Ishikawa (cell line): Measurements from ENCODE around the gene NECTIN1.

Source experiments
- CEBPB ChIP-seq: IDR thresholded peaks from 2 replicates; pipeline ENCODE4 v1.6.1; 2012
- CREB1 ChIP-seq: IDR thresholded peaks from 2 replicates; pipeline ENCODE4 v1.6.1; 2012; ENCODE audit warnings: low read depth
- EGR1 ChIP-seq: IDR thresholded peaks from 2 replicates; pipeline ENCODE4 v1.6.1; 2012
- EP300 ChIP-seq: IDR thresholded peaks from 2 replicates; pipeline ENCODE4 v1.6.1; 2012; ENCODE audit warnings: borderline replicate concordance
- FOXM1 ChIP-seq: IDR thresholded peaks from 2 replicates; pipeline ENCODE4 v1.6.1; 2012; ENCODE audit warnings: low read depth, borderline replicate concordance
- NFIC ChIP-seq: IDR thresholded peaks from 2 replicates; pipeline ENCODE4 v1.6.1; 2012
- RAD21 ChIP-seq: IDR thresholded peaks from 2 replicates; pipeline ENCODE4 v1.6.1; 2012; ENCODE audit warnings: low read depth
- TEAD4 ChIP-seq: IDR thresholded peaks from 2 replicates; pipeline ENCODE4 v1.6.1; 2012
- YY1 ChIP-seq: IDR thresholded peaks from 2 replicates; pipeline ENCODE4 v1.6.1; 2012; ENCODE audit warnings: low read depth
- TF ChIP-seq, protein P1 (sequence below): IDR thresholded peaks from 2 replicates; pipeline ENCODE4 v1.6.1; 2012
- TF ChIP-seq, protein P2 (sequence below): IDR thresholded peaks from 2 replicates; pipeline ENCODE4 v1.6.1; 2012

DNA sequence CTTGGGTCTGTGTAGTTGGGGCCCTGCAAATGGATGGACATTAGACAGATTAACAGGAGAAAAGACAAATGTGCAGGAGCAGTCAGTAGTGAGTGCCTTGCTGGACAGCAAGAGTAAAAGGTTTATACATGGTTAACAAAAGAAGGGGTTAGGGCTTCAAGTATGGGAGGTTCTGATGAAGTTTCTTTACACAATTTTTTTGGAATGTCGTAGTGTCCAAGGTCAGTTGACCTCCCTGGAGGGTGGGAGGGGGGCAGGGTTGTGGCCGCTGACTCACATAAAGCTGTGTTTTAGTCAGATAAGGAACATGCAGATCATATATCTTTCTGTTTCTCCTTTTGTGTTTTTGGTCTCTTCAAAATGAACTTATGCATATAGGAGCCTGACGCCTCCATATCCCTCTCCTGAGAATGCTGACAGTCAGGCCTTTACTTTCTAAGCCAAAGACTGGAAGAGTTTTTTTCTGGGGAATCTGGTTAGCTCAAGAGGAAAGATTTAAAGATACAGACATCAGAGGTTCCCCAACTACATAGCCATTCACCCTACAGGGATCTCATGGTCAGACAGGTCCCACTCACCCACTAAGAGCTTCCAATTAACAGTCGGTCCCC, 134.3 kb downstream of the NECTIN1 start:
- no peak for TF ChIP-seq RAD21
- no peak for TF ChIP-seq EP300
- TF ChIP-seq CEBPB = no peak
- no peak for TF ChIP-seq EGR1
- TF ChIP-seq YY1 = no peak
- no peak for TF ChIP-seq TEAD4
- TF ChIP-seq, protein P1, sequence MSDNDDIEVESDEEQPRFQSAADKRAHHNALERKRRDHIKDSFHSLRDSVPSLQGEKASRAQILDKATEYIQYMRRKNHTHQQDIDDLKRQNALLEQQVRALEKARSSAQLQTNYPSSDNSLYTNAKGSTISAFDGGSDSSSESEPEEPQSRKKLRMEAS = no peak
- no peak for TF ChIP-seq NFIC
- TF ChIP-seq FOXM1 = no peak
- TF ChIP-seq, protein P2, sequence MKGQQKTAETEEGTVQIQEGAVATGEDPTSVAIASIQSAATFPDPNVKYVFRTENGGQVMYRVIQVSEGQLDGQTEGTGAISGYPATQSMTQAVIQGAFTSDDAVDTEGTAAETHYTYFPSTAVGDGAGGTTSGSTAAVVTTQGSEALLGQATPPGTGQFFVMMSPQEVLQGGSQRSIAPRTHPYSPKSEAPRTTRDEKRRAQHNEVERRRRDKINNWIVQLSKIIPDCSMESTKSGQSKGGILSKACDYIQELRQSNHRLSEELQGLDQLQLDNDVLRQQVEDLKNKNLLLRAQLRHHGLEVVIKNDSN = no peak
- no peak for TF ChIP-seq CREB1
